Measurements from ENCODE around the gene GTSE1.

GRCh38 chr22:46353483-46354105, 56.9 kb downstream of the GTSE1 start:
- TF ChIP-seq RAD21 (conservative IDR thresholded peaks at IDR 0.05 in 1 of 2, IDR thresholded peaks at IDR 0.05 in 1 of 2), result no peak
- no peak for TF ChIP-seq CTCF (IDR thresholded peaks at IDR 0.05)
- no peak for TF ChIP-seq POLR2AphosphoS2 (conservative IDR thresholded peaks at IDR 0.05; ENCODE audit: low read length)
- TF ChIP-seq HOXB5 (CRISPR knock-in tag; IDR thresholded peaks at IDR 0.05), result no peak
- TF ChIP-seq CHD4 (IDR thresholded peaks at IDR 0.05; ENCODE audit: borderline replicate concordance), result no peak
- TF ChIP-seq SREBF2 (IDR thresholded peaks at IDR 0.05), result no peak
